ENCODE measurements around the gene RHOD. TPM values are rescaled to one million over a fixed set of nuclear protein-coding genes. Genes with fewer than 3 reads are reported as not detected.
A peak's percentile ranks its signal among the peaks of the same experiment; 100 is the strongest.

The RHOD gene
- total and polyA plus RNA-seq, 9 of the 15 experiments (the other 6 are each of a cell fraction or from before 2014, with no cell fraction given) = not detected

GRCh38 chr11:67053896-67054329 lies 2.7 kb upstream of the RHOD start (continued):
- TF ChIP-seq ZBTB2 (IDR thresholded peaks at IDR 0.05) = no peak
- TF ChIP-seq EGR1 (conservative IDR thresholded peaks at IDR 0.05) = 0 out of 2 replicates have a peak, but pooled peaks have one; percentile 6
- peak; percentile 77 for TF ChIP-seq CREM (IDR thresholded peaks at IDR 0.05; ENCODE audit: low read depth)
- TF ChIP-seq NCOA2 (IDR thresholded peaks at IDR 0.05; ENCODE audit: partially characterized antibody in 2 of 2) = no peak
- TF ChIP-seq RCOR1 (IDR thresholded peaks at IDR 0.05; ENCODE audit: borderline replicate concordance in 1 of 2, low read depth in 2 of 2, low read length in 2 of 2) = peak in 1 of 2 experiments; percentile 60; a peak in 1 of 4 replicates
- no peak for TF ChIP-seq KLF13 (tag; IDR thresholded peaks at IDR 0.05; ENCODE audit: borderline replicate concordance, low read depth)
- no peak for TF ChIP-seq THAP7 (CRISPR knock-in tag; IDR thresholded peaks at IDR 0.05)
- TF ChIP-seq MBD2 (IDR thresholded peaks at IDR 0.05; ENCODE audit: borderline replicate concordance, low read depth) = no peak
- peak; percentile 70 for TF ChIP-seq SMC3 (conservative IDR thresholded peaks at IDR 0.05; ENCODE audit: insufficient read depth, low read depth, low read length)
- peak; percentile 82 to 91 (median 84) for TF ChIP-seq CTCF (IDR thresholded peaks at IDR 0.05 in 2 of 3, conservative IDR thresholded peaks at IDR 0.05 in 1 of 3; ENCODE audit: insufficient read depth in 2 of 3, low read depth in 1 of 3, low read length in 3 of 3)
- TF ChIP-seq ZNF445 (CRISPR knock-in tag; IDR thresholded peaks at IDR 0.05; ENCODE audit: low read depth) = no peak
- peak; percentile 69 for TF ChIP-seq NFE2 (IDR thresholded peaks at IDR 0.05; ENCODE audit: low read depth)
- 0 out of 2 replicates have a peak, but pooled peaks have one; percentile 18 for TF ChIP-seq MAX (CRISPR knock-in tag; IDR thresholded peaks at IDR 0.05)
- no peak for TF ChIP-seq COPS2 (conservative IDR thresholded peaks at IDR 0.05)
- no peak for TF ChIP-seq ATF1 (CRISPR knock-in tag; IDR thresholded peaks at IDR 0.05)
- TF ChIP-seq ATF1 (tag; IDR thresholded peaks at IDR 0.05) = 0 out of 2 replicates have a peak, but pooled peaks have one; percentile 7
- 0 out of 2 replicates have a peak, but pooled peaks have one; percentile 18 for TF ChIP-seq ZNF24 (IDR thresholded peaks at IDR 0.05)
- TF ChIP-seq BRD9 (IDR thresholded peaks at IDR 0.05; ENCODE audit: low read depth, partially characterized antibody) = peak; percentile 32
- peak; percentile 21; the same call in 1 of the 2 replicates for TF ChIP-seq STAG1 (CRISPR knock-in tag; IDR thresholded peaks at IDR 0.05; ENCODE audit: borderline replicate concordance)
- no peak for TF ChIP-seq SIN3A (IDR thresholded peaks at IDR 0.05; ENCODE audit: borderline replicate concordance in 2 of 2, control insufficient read depth in 1 of 2, low read depth in 2 of 2, low read length in 2 of 2)
- peak in 1 of 2 experiments; percentile 38; a peak in 1 of 4 replicates for TF ChIP-seq MAZ (CRISPR knock-in tag; conservative IDR thresholded peaks at IDR 0.05 in 1 of 2, IDR thresholded peaks at IDR 0.05 in 1 of 2)
- TF ChIP-seq USF2 (CRISPR knock-in tag; IDR thresholded peaks at IDR 0.05) = no peak
- TF ChIP-seq PRPF4 (IDR thresholded peaks at IDR 0.05; ENCODE audit: insufficient read depth, low read depth, low read length, poor library complexity, severe bottlenecking) = no peak
- TF ChIP-seq PCBP2 (IDR thresholded peaks at IDR 0.05; ENCODE audit: low read depth, low read length, poor library complexity, severe bottlenecking) = no peak
- no peak for TF ChIP-seq HLTF (IDR thresholded peaks at IDR 0.05)

Measured in K562 (cell line).